Measurements from ENCODE around the gene NCK2. TPM values are rescaled to one million over a fixed set of nuclear protein-coding genes. Genes with fewer than 3 reads are reported as not detected.

Gene NCK2
- polyA plus RNA-seq, 2 of the 4 experiments (the other 2 are of a cell fraction) = 17.1 to 17.8 TPM

- H3K9me3 ChIP-seq = no peaks in the 10 kb centered on the region
- H3K4me3 ChIP-seq = no peak overlapping the region
- DNase-seq (ENCODE audit: low read depth in 1 of 2, low spot score in 1 of 2) = no peak
- no peak for ATAC-seq
- ChIA-PET POLR2A (no interaction called here), CTCF (interaction anchor here (1.0 kb wide), 1 partner anchor 14 kb away, joined by 3 read pairs; no protein-coding TSS in a partner anchor)
- H3K4me1 ChIP-seq = no peaks in the 10 kb centered on the region
- WGBS (ENCODE audit: missing lambda C conversion rate) = 73% methylated on average over 7 of the region's 7 CpGs
- TF ChIP-seq CEBPB (IDR thresholded peaks at IDR 0.05) (no peak), POLR2AphosphoS2 (conservative IDR thresholded peaks at IDR 0.05; ENCODE audit: low read length) (no peak), RAD21 (conservative IDR thresholded peaks at IDR 0.05 in 1 of 2, IDR thresholded peaks at IDR 0.05 in 1 of 2) (no peak), GATA3 (IDR thresholded peaks at IDR 0.05; ENCODE audit: borderline replicate concordance) (no peak), ZC3H11A (IDR thresholded peaks at IDR 0.05) (no peak), HOXB5 (CRISPR knock-in tag; IDR thresholded peaks at IDR 0.05) (no peak), RFX5 (IDR thresholded peaks at IDR 0.05) (no peak), CHD4 (IDR thresholded peaks at IDR 0.05; ENCODE audit: borderline replicate concordance) (no peak), CBX8 (IDR thresholded peaks at IDR 0.05) (no peak), RNF2 (IDR thresholded peaks at IDR 0.05; ENCODE audit: borderline replicate concordance, low read depth) (no peak), FOXS1 (CRISPR knock-in tag; IDR thresholded peaks at IDR 0.05) (no peak), JUNB (IDR thresholded peaks at IDR 0.05) (no peak), PHF8 (IDR thresholded peaks at IDR 0.05; ENCODE audit: borderline replicate concordance, low read depth) (no peak), EHF (CRISPR knock-in tag; IDR thresholded peaks at IDR 0.05) (no peak), ESRRA (IDR thresholded peaks at IDR 0.05; ENCODE audit: borderline replicate concordance, low read length) (no peak)
- FAIRE-seq = no peak
- H3K4me2 ChIP-seq = no peak overlapping the region
- no peak overlapping the region for H3K27ac ChIP-seq
Observed at GRCh38 chr2:105822186-105822585, 77.5 kb downstream of the NCK2 start.

- POLR2A ChIA-PET = no interaction called here
- 71% methylated on average over 9 of the region's 9 CpGs for WGBS (ENCODE audit: missing lambda C conversion rate)
- no peak overlapping the region for H3K4me2 ChIP-seq
Observed at GRCh38 chr2:105824446-105824845, 79.7 kb downstream of the NCK2 start.

More at GRCh38 chr2:105824446-105824845, 79.7 kb downstream of the NCK2 start:
- no peaks in the 10 kb centered on the region for H3K4me1 ChIP-seq
- TF ChIP-seq KDM1A (IDR thresholded peaks at IDR 0.05; ENCODE audit: low read depth) (no peak), NPAS2 (CRISPR knock-in tag; IDR thresholded peaks at IDR 0.05; ENCODE audit: borderline replicate concordance) (no peak), POLR2A (IDR thresholded peaks at IDR 0.05; ENCODE audit: low read length) (no peak), MYC (IDR thresholded peaks at IDR 0.05; ENCODE audit: borderline replicate concordance, low read length) (no peak), JUNB (IDR thresholded peaks at IDR 0.05) (no peak), MAX (IDR thresholded peaks at IDR 0.05) (no peak), ESRRA (IDR thresholded peaks at IDR 0.05; ENCODE audit: borderline replicate concordance, low read length) (no peak), REST (IDR thresholded peaks at IDR 0.05) (no peak), CBX8 (IDR thresholded peaks at IDR 0.05) (no peak), GATA3 (IDR thresholded peaks at IDR 0.05; ENCODE audit: borderline replicate concordance) (no peak), HOXB5 (CRISPR knock-in tag; IDR thresholded peaks at IDR 0.05) (no peak), NR3C1 (IDR thresholded peaks at IDR 0.05) (no peak), POLR2AphosphoS2 (conservative IDR thresholded peaks at IDR 0.05; ENCODE audit: low read length) (no peak), EP300 (IDR thresholded peaks at IDR 0.05) (no peak)
- TF ChIP-seq, protein P1, sequence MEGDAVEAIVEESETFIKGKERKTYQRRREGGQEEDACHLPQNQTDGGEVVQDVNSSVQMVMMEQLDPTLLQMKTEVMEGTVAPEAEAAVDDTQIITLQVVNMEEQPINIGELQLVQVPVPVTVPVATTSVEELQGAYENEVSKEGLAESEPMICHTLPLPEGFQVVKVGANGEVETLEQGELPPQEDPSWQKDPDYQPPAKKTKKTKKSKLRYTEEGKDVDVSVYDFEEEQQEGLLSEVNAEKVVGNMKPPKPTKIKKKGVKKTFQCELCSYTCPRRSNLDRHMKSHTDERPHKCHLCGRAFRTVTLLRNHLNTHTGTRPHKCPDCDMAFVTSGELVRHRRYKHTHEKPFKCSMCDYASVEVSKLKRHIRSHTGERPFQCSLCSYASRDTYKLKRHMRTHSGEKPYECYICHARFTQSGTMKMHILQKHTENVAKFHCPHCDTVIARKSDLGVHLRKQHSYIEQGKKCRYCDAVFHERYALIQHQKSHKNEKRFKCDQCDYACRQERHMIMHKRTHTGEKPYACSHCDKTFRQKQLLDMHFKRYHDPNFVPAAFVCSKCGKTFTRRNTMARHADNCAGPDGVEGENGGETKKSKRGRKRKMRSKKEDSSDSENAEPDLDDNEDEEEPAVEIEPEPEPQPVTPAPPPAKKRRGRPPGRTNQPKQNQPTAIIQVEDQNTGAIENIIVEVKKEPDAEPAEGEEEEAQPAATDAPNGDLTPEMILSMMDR (IDR thresholded peaks at IDR 0.05) = no peak
- FAIRE-seq (no peak), DNase-seq (ENCODE audit: low read depth in 1 of 2, low spot score in 1 of 2) (no peak), ATAC-seq (no peak)
- no peaks in the 10 kb centered on the region for H3K9me3 ChIP-seq
- no peak overlapping the region for H3K4me3 ChIP-seq
- CTCF ChIA-PET = no interaction called here
- no peak overlapping the region for H3K27ac ChIP-seq

All from A549 (cell line).